Suprapubic skin (tissue), 3 donors: Measurements from ENCODE around the gene SLC25A10.
A peak's percentile ranks its signal among the peaks of the same experiment; 100 is the strongest.

Experiments
- POLR2A ChIP-seq, 2 donors: fragments of 450-650 bp; IDR thresholded peaks; one replicate each; pipeline ENCODE4 v1.6.1; 2017; ENCODE audit warnings: antibody characterized with exemption in 2 of 2, mild to moderate bottlenecking in 2 of 2, moderate library complexity in 2 of 2
- TF ChIP-seq, protein P1 (sequence below), 2 donors: fragments of 200-600 bp in 1 of 2; fragments of 450-650 bp in 1 of 2; sonication (generic) in 1 of 2; IDR thresholded peaks; one replicate each; pipeline ENCODE4 v1.5.1; 2016 to 2019; ENCODE audit warnings: antibody characterized with exemption in 2 of 2, mild to moderate bottlenecking in 1 of 2, moderate library complexity in 1 of 2

- TF ChIP-seq POLR2A (IDR thresholded peaks at IDR 0.05), result no peak
- TF ChIP-seq, protein P1, sequence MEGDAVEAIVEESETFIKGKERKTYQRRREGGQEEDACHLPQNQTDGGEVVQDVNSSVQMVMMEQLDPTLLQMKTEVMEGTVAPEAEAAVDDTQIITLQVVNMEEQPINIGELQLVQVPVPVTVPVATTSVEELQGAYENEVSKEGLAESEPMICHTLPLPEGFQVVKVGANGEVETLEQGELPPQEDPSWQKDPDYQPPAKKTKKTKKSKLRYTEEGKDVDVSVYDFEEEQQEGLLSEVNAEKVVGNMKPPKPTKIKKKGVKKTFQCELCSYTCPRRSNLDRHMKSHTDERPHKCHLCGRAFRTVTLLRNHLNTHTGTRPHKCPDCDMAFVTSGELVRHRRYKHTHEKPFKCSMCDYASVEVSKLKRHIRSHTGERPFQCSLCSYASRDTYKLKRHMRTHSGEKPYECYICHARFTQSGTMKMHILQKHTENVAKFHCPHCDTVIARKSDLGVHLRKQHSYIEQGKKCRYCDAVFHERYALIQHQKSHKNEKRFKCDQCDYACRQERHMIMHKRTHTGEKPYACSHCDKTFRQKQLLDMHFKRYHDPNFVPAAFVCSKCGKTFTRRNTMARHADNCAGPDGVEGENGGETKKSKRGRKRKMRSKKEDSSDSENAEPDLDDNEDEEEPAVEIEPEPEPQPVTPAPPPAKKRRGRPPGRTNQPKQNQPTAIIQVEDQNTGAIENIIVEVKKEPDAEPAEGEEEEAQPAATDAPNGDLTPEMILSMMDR (IDR thresholded peaks at IDR 0.05), result peak; percentile 87 to 95
Observed at GRCh38 chr17:81733507-81734404, 21.7 kb downstream of the SLC25A10 start.
